ENCODE measurements around the gene KRTAP12-3. TPM values are rescaled to one million over a fixed set of nuclear protein-coding genes. Genes with fewer than 3 reads are reported as not detected.

Gene KRTAP12-3
- total RNA-seq, 1 donor: not detected

DNA sequence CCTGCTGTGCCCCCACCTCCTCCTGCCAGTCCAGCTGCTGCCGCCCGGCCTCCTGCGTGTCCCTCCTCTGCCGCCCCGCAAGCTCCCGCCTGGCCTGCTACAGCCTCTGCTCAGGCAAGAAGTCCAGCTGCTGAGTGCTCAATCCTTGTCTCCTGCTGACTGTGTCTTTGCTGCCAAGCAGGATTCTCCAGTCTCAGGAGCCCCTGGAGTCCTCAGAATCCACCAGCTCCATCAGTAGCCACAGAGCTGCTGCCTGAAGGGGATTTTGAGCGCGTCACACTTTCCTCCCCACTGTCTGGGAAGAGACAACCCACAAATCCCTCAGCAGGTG, 10.5 kb upstream of the KRTAP12-3 start:
- TF ChIP-seq, protein P1, sequence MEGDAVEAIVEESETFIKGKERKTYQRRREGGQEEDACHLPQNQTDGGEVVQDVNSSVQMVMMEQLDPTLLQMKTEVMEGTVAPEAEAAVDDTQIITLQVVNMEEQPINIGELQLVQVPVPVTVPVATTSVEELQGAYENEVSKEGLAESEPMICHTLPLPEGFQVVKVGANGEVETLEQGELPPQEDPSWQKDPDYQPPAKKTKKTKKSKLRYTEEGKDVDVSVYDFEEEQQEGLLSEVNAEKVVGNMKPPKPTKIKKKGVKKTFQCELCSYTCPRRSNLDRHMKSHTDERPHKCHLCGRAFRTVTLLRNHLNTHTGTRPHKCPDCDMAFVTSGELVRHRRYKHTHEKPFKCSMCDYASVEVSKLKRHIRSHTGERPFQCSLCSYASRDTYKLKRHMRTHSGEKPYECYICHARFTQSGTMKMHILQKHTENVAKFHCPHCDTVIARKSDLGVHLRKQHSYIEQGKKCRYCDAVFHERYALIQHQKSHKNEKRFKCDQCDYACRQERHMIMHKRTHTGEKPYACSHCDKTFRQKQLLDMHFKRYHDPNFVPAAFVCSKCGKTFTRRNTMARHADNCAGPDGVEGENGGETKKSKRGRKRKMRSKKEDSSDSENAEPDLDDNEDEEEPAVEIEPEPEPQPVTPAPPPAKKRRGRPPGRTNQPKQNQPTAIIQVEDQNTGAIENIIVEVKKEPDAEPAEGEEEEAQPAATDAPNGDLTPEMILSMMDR (IDR thresholded peaks at IDR 0.05; ENCODE audit: insufficient read depth, low read depth, low read length): no peak
- no peak overlapping the region for H3K4me3 ChIP-seq (ENCODE audit: low read depth, low read length)
- no peak for DNase-seq (ENCODE audit: low read depth)

DNA sequence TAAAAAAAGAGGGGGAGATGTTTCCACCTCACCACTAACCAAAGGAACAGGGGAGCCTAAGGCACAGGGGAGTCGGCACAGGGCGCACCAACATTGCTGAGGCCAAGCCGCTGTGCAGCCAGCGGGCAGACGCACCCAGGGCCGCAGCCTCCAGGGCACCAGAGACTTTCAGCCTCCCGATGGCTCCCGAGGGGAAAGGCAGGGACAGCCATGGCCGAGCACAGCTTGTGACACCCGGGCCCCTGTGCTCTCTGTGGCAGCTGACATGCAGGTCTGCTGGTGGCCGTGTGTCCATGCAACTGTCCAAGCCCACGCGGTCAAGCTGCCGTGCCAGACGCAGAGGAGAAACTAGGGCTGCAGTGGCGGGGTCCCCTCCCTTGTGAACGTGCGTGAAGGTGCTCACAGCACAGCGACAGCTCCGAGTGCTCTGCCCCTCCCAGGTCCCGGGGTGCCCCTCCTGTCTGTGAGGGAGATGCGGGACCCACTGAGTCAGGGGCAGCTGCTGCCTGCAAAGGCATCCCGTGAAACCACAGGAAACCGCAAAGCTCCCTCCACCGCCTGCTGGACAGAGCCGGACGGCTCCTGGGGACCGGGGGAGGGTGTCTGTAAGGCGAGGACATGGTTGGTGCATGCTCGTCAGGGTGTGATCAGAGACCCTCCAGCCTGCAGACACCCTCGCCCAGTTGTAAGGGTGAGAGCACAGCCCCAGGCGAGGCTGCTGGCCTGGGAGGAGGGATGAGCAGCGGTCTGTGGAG, 9.0 kb upstream of the KRTAP12-3 start:
- TF ChIP-seq, protein P1 (IDR thresholded peaks at IDR 0.05; ENCODE audit: insufficient read depth, low read depth, low read length): no peak
- DNase-seq (ENCODE audit: low read depth): no peak

DNA sequence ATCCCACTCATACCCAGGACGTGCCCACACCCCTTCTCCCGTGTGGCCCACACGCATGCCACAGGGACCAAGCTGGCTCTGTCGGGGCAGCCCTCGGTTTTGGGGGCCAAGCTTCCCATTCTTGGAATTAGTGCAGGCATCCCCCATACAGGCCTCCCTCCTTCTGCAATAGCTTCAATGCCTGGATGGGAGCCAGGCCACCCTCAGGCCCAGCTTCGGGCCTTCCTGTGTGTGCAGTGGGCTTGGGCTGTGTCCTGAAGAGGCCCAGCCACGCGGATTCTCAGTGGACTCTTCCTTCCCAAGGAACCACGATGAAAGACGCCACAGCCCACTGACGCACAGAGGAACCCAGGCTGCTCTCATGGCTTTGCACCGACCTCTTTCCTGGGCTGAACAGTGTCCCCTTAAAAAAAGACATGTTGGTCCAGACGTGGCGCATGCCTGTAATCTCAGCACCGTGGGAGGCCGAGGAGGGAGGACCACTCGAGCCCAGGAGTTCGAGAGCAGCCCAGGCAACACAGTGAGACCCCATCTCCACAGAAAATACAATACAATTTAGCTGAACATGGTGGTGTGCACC, 8.1 kb upstream of the KRTAP12-3 start:
- no peak for DNase-seq (ENCODE audit: low read depth)
- no peak overlapping the region for H3K4me3 ChIP-seq (ENCODE audit: low read depth, low read length)
- TF ChIP-seq, protein P1 (IDR thresholded peaks at IDR 0.05; ENCODE audit: insufficient read depth, low read depth, low read length): no peak

More for the DNA sequence above, 9.0 kb upstream of the KRTAP12-3 start:
- H3K4me3 ChIP-seq (ENCODE audit: low read depth, low read length): no peak overlapping the region

DNA sequence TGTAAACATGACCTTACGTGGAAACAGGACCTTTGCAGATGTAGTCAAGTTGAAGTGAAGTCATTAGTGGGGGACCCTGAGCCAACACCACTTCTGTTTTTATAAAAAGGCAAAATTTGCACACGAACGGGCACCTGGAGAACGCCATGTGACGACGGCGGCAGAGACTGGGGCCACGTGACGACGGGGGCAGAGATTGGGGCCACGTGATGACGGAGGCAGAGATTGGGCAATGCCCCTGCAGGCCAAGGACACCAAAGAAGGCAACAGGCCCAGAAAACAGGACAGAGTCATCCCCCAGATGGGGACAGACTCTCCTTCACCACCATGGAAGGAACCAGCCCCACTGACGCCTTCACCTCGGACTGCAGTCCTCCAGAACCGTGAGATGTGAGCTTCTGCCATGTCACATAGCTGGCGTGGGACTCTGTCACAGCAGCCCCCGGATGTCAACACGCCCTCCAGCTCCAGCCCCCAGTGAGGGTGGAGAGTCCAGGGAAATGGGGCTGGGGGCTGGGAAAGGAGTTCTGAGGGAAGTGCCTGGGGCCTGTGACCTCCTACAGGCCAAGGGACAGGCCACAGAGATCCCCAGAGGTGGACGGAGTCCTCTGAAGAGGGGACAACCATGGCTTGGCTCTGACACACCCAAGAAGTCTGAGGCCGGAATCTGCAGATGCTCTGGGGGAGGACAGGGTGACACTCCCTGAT, 7.3 kb upstream of the KRTAP12-3 start:
- no peak overlapping the region for H3K4me3 ChIP-seq (ENCODE audit: low read depth, low read length)
- TF ChIP-seq, protein P1 (IDR thresholded peaks at IDR 0.05; ENCODE audit: insufficient read depth, low read depth, low read length): no peak
- DNase-seq (ENCODE audit: low read depth): no peak

DNA sequence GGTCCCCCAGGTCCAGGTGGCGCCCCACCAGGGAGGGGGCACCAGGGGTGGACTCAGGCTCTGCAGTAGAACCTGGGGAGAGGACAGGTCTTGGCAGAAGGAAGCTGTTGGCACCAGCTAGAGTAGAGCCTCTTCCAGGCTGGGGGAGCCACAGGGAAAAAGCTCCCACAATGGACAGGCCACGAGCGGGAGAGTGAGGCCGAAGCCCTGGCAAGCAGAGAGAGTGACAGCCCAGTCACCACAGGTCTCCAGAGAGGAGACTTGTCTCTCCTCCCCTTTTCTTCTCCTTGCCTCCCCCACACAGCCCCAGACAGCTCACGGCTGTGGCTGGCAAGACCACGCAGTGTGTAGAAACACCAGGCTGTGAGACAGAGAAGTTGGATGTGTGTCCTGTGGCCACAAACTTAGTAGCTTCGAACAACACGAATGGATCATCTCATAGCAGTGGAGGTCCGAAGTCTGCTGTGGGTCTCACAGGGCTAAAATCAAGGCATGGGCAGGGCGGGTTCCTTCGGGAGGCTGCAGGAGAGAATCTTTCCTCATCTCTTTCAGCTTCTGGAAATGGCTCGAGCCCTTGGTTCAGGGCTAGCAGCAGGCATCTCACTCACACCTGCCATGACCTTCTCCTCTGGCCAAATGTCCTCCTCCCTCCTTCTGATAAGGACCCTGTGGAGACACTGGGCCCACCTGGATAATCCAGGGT, 6.6 kb upstream of the KRTAP12-3 start:
- H3K4me3 ChIP-seq (ENCODE audit: low read depth, low read length): no peak overlapping the region
- DNase-seq (ENCODE audit: low read depth): no peak
- TF ChIP-seq, protein P1 (IDR thresholded peaks at IDR 0.05; ENCODE audit: insufficient read depth, low read depth, low read length): no peak

DNA sequence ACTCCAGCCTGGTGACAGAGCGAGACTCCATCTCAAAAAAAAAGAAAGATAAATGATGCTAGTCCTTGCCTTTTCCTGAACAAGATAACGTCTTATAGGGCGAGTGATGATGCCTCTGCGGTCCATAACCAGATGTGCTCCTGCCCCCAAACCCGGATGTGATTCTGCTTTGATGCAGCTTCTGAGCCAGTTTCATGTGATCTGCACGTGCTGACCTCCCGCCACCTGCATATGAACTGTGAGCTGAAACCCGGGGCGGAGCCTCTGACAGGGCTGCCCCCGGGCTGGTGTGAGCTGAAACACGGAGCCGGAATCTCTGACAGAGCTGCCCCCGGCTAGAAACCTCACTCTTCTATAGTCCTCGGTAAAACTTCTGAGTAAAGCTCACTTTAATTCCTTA, 4.6 kb upstream of the KRTAP12-3 start:
- no peak for DNase-seq (ENCODE audit: low read depth)
- TF ChIP-seq, protein P1 (IDR thresholded peaks at IDR 0.05; ENCODE audit: insufficient read depth, low read depth, low read length): no peak
- H3K4me3 ChIP-seq (ENCODE audit: low read depth, low read length): no peak overlapping the region

Data from fibroblast of villous mesenchyme (primary cell).